ENCODE measurements around the gene COL6A2.

The COL6A2 gene

GRCh38 chr21:46115441-46116188 is 17.7 kb downstream of the COL6A2 start:
- H3K4me3 ChIP-seq (ENCODE audit: low read length), result no peak overlapping the region
- peaks cover 29% of the 10 kb centered on the region; the same call in 1 of the 2 replicates for H3K9me3 ChIP-seq (ENCODE audit: control insufficient read depth, insufficient read depth, low read length)
- no peaks in the 10 kb centered on the region for H3K27me3 ChIP-seq (ENCODE audit: control insufficient read depth, low read length)
- H4K20me1 ChIP-seq (ENCODE audit: control insufficient read depth, insufficient read depth, low read depth, low read length), result no peaks in the 10 kb centered on the region
- H3K27ac ChIP-seq (ENCODE audit: low read depth, low read length), result no peak overlapping the region
- no peaks in the 10 kb centered on the region for H3F3A ChIP-seq (ENCODE audit: control insufficient read depth, insufficient read depth)
- no peaks in the 10 kb centered on the region for H3K79me2 ChIP-seq (ENCODE audit: control insufficient read depth, low read length)
- H3K4me1 ChIP-seq (ENCODE audit: control insufficient read depth, low read length), result no peaks in the 10 kb centered on the region
- H3K4me2 ChIP-seq (ENCODE audit: low read length), result no peak overlapping the region
- no peaks in the 10 kb centered on the region for H3K36me3 ChIP-seq (ENCODE audit: control insufficient read depth, low read length)
- no peaks in the 10 kb centered on the region for H3K9me2 ChIP-seq (replicated peaks; ENCODE audit: control insufficient read depth, low read length)
- no peak for TF ChIP-seq EZH2phosphoT487 (IDR thresholded peaks at IDR 0.05; ENCODE audit: borderline replicate concordance, low read length)
- TF ChIP-seq, protein P1, sequence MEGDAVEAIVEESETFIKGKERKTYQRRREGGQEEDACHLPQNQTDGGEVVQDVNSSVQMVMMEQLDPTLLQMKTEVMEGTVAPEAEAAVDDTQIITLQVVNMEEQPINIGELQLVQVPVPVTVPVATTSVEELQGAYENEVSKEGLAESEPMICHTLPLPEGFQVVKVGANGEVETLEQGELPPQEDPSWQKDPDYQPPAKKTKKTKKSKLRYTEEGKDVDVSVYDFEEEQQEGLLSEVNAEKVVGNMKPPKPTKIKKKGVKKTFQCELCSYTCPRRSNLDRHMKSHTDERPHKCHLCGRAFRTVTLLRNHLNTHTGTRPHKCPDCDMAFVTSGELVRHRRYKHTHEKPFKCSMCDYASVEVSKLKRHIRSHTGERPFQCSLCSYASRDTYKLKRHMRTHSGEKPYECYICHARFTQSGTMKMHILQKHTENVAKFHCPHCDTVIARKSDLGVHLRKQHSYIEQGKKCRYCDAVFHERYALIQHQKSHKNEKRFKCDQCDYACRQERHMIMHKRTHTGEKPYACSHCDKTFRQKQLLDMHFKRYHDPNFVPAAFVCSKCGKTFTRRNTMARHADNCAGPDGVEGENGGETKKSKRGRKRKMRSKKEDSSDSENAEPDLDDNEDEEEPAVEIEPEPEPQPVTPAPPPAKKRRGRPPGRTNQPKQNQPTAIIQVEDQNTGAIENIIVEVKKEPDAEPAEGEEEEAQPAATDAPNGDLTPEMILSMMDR (IDR thresholded peaks at IDR 0.05; ENCODE audit: low read depth, low read length, poor library complexity, severe bottlenecking), result no peak

DNA sequence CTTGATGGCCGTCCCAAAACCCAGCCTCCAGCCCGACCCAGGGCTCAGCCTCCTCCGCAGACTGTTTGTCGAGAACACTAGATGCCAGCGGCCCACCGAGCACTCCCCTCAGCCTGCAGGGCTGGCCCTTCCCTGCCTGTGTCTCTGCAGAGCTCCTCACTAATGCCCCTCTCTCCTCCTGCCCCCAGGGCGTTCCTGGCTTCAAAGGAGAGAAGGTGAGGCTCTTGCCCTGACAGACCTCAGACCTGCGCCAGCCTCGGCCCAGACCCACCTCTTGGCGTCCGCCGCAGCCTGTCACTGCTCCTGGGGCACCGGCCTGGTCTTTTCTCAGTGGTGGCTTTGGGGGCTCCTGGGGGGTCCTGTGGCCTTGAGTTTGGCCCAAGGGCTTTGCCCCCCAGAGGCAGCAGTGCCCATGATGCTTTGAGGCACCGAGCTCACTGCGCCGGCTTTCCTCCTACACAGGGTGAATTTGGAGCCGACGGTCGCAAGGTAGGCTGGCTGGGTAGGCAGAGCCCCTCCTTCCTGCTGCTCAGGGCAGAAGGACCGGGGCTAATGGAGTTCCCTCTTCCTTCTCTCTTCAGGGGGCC is 18.4 kb downstream of the COL6A2 start:
- Histone ChIP-seq H3F3A (ENCODE audit: control insufficient read depth, insufficient read depth) (no peaks in the 10 kb centered on the region), H3K9me3 (ENCODE audit: control insufficient read depth, insufficient read depth, low read length) (peaks cover 26% of the 10 kb centered on the region; the same call in 1 of the 2 replicates), H3K9me2 (replicated peaks; ENCODE audit: control insufficient read depth, low read length) (no peaks in the 10 kb centered on the region), H3K4me1 (ENCODE audit: control insufficient read depth, low read length) (no peaks in the 10 kb centered on the region), H3K79me2 (ENCODE audit: control insufficient read depth, low read length) (no peaks in the 10 kb centered on the region), H3K4me3 (ENCODE audit: low read length) (no peak overlapping the region), H4K20me1 (ENCODE audit: control insufficient read depth, insufficient read depth, low read depth, low read length) (no peaks in the 10 kb centered on the region), H3K4me2 (ENCODE audit: low read length) (no peak overlapping the region), H3K36me3 (ENCODE audit: control insufficient read depth, low read length) (no peaks in the 10 kb centered on the region), H3K27me3 (ENCODE audit: control insufficient read depth, low read length) (no peaks in the 10 kb centered on the region), H3K27ac (ENCODE audit: low read depth, low read length) (no peak overlapping the region)
- TF ChIP-seq, protein P1 (IDR thresholded peaks at IDR 0.05; ENCODE audit: low read depth, low read length, poor library complexity, severe bottlenecking), result no peak
- TF ChIP-seq EZH2phosphoT487 (IDR thresholded peaks at IDR 0.05; ENCODE audit: borderline replicate concordance, low read length), result no peak

- H3K79me2 ChIP-seq (ENCODE audit: control insufficient read depth, low read length), result no peaks in the 10 kb centered on the region
- no peaks in the 10 kb centered on the region for H3K27me3 ChIP-seq (ENCODE audit: control insufficient read depth, low read length)
- H3K9me2 ChIP-seq (replicated peaks; ENCODE audit: control insufficient read depth, low read length), result no peaks in the 10 kb centered on the region
- no peaks in the 10 kb centered on the region for H3K36me3 ChIP-seq (ENCODE audit: control insufficient read depth, low read length)
- peaks cover 24% of the 10 kb centered on the region; the same call in 1 of the 2 replicates for H3K9me3 ChIP-seq (ENCODE audit: control insufficient read depth, insufficient read depth, low read length)
- TF ChIP-seq EZH2phosphoT487 (IDR thresholded peaks at IDR 0.05; ENCODE audit: borderline replicate concordance, low read length), result no peak
- TF ChIP-seq, protein P1 (IDR thresholded peaks at IDR 0.05; ENCODE audit: low read depth, low read length, poor library complexity, severe bottlenecking), result no peak
- H4K20me1 ChIP-seq (ENCODE audit: control insufficient read depth, insufficient read depth, low read depth, low read length), result no peaks in the 10 kb centered on the region
- no peaks in the 10 kb centered on the region for H3K4me1 ChIP-seq (ENCODE audit: control insufficient read depth, low read length)
- H3K4me2 ChIP-seq (ENCODE audit: low read length), result no peak overlapping the region
- no peak overlapping the region for H3K27ac ChIP-seq (ENCODE audit: low read depth, low read length)
- H3K4me3 ChIP-seq (ENCODE audit: low read length), result no peak overlapping the region
- H3F3A ChIP-seq (ENCODE audit: control insufficient read depth, insufficient read depth), result no peaks in the 10 kb centered on the region
Measured at GRCh38 chr21:46116776-46117585, 19.1 kb downstream of the COL6A2 start.

All from DOHH2 (cell line).